Measurements from ENCODE around the gene SCP2D1. TPM values are rescaled to one million over a fixed set of nuclear protein-coding genes. Genes with fewer than 3 reads are reported as not detected.

Gene SCP2D1
- total and polyA plus RNA-seq, 2 of the 8 experiments (the other 6 are each of a cell fraction or from before 2014, with no cell fraction given) = not detected

DNA sequence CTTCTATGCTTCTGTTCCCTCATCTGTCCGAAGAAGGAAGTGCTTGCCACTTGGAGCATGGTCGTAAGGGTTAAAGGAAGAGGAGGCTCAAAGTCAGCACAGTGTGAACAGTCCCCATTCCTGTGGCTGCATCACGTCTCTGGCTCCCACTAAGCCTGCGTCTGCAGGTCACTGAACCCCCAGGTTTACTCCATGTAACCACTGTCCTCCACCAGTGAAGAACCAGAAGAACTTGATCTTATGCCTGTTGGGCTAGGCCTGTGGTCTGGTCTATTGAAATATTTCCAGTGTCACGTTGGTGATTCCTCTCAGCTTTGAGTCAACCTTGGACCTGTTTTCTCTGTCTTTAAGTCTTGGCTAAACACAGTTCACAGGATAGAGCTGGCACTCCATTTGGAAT, 45.9 kb upstream of the SCP2D1 start:
- CTCF ChIA-PET (ENCODE audit: partially characterized antibody) = interaction anchor here (2.8 kb wide), 1 partner anchor 135 kb away, joined by 10 read pairs; no protein-coding TSS in a partner anchor
- H3K79me2 ChIP-seq (ENCODE audit: control insufficient read depth in 1 of 2, insufficient read depth in 2 of 2, low read length in 2 of 2) = no peaks in the 10 kb centered on the region
- H2AFZ ChIP-seq (ENCODE audit: low read length) = no peak overlapping the region
- no peak overlapping the region for H2BK12ac ChIP-seq (ENCODE audit: low read depth, low read length)
- no peak overlapping the region for H3K9ac ChIP-seq (replicated peaks in 1 of 4; ENCODE audit: extremely low read depth in 1 of 4, low read depth in 3 of 4, low read length in 3 of 4)
- H3K23ac ChIP-seq (ENCODE audit: insufficient read length) = no peak overlapping the region
- no peak for TF ChIP-seq E2F6 (IDR thresholded peaks at IDR 0.05)
- H2BK15ac ChIP-seq (ENCODE audit: low read length) = no peak overlapping the region
- no peak overlapping the region for H3K4me3 ChIP-seq (ENCODE audit: extremely low read depth in 1 of 4, insufficient read depth in 2 of 4, low read depth in 3 of 4, low read length in 4 of 4)
- no peaks in the 10 kb centered on the region for H3K27me3 ChIP-seq (replicated peaks in 1 of 4; ENCODE audit: control insufficient read depth in 3 of 4, extremely low read depth in 1 of 4, insufficient read depth in 3 of 4, low read length in 3 of 4)
- H3K18ac ChIP-seq (ENCODE audit: extremely low read depth, low read length) = no peak overlapping the region
- H4K5ac ChIP-seq (ENCODE audit: insufficient read length, low read depth, low read length) = no peak overlapping the region
- POLR2A ChIA-PET (ENCODE audit: partially characterized antibody) = no interaction called here
- H3K4me1 ChIP-seq (replicated peaks in 1 of 4; ENCODE audit: control insufficient read depth in 3 of 4, insufficient read depth in 4 of 4, low read length in 3 of 4) = no peaks in the 10 kb centered on the region
- H3K4me2 ChIP-seq (ENCODE audit: insufficient read depth in 1 of 2, low read depth in 2 of 2, low read length in 2 of 2) = no peak overlapping the region
- H2BK20ac ChIP-seq (ENCODE audit: low read length) = no peak overlapping the region
- no peak for DNase-seq (ENCODE audit: low read depth in 1 of 2, low spot score in 2 of 2)
- H4K8ac ChIP-seq (ENCODE audit: extremely low read depth, insufficient read depth, low read length) = no peak overlapping the region
- H3K14ac ChIP-seq (ENCODE audit: insufficient read length) = no peak overlapping the region
- H4K20me1 ChIP-seq (replicated peaks in 1 of 2; ENCODE audit: control insufficient read depth in 1 of 2, insufficient read depth in 2 of 2, low read length in 2 of 2) = no peaks in the 10 kb centered on the region
- no peak for FAIRE-seq
- no peak overlapping the region for H2AK5ac ChIP-seq (ENCODE audit: low read depth, low read length)
- WGBS, 2 experiments (ENCODE audit: extremely low coverage in 1 of 2, insufficient coverage in 1 of 2, insufficient read length in 1 of 2, insufficient replicate concordance in 2 of 2, low coverage in 1 of 2, low lambda C conversion rate in 2 of 2, missing lambda C conversion rate in 1 of 2) = 71% methylated on average over 5 of the region's 5 CpGs; no CpG with 5 or more reads in 1 of the 2 experiments
- H3K4ac ChIP-seq (replicated peaks; ENCODE audit: insufficient read length, low read depth, low read length) = no peak overlapping the region
- no peaks in the 10 kb centered on the region for H3K9me3 ChIP-seq (ENCODE audit: insufficient read depth in 2 of 2, low read depth in 1 of 2, low read length in 1 of 2)
- no peak overlapping the region for H2BK120ac ChIP-seq (replicated peaks; ENCODE audit: low read depth, low read length)
- no peak overlapping the region for H3K27ac ChIP-seq (ENCODE audit: low read depth, low read length)
- H2BK5ac ChIP-seq (ENCODE audit: low read depth, low read length) = no peak overlapping the region
- no peaks in the 10 kb centered on the region for H3K23me2 ChIP-seq (ENCODE audit: low read depth, low read length)
- H3K79me1 ChIP-seq (ENCODE audit: low read depth, low read length) = no peaks in the 10 kb centered on the region
- H4K91ac ChIP-seq (replicated peaks; ENCODE audit: insufficient read length, low read length) = no peak overlapping the region
- H3K56ac ChIP-seq (replicated peaks; ENCODE audit: insufficient read length, low read depth, low read length) = no peak overlapping the region
- peaks cover 0 to 2% (median 0%) of the 10 kb centered on the region in 4 experiments; a peak in 2 of 8 replicates for H3K36me3 ChIP-seq (ENCODE audit: control insufficient read depth in 2 of 4, insufficient read depth in 4 of 4, low read length in 3 of 4)
